Right ventricle myocardium inferior (tissue), 1 donor: ENCODE results near the gene CUBN. TPM values are rescaled to one million over a fixed set of nuclear protein-coding genes. Genes with fewer than 3 reads are reported as not detected.

Experiments
- ATAC-seq: fragments of 200-7000 bp; cut with Tn5 transposase; one replicate; pipeline ENCODE4 v1.9.1; 2020; ENCODE audit warnings: mild to moderate bottlenecking, moderate library complexity
- DNase-seq: peaks from one replicate; pipeline ENCODE4 v3.0.0; 2021; ENCODE audit errors: missing footprints
- intact Hi-C: fragments of 100-400 bp; cut with DNase I; formaldehyde crosslinking; loops from one replicate; pipeline ENCODE4 v1.11.0; 2022
- total RNA-seq: library from RNA; stranded (reverse); fragmentation: NEBNext Ultra II Directional; extraction: Animal tissue kit (Norgen Biotek cat#: 25700); gene quantifications from one replicate; pipeline ENCODE4 v1.2.1, GENCODE V29; 2021
- donor health status: DM: no; HTN: yes; CAD: no; lungs with severe emphysema.

CUBN gene
- total RNA-seq, 1 donor from 2014 or later, result 0.92 TPM

DNA sequence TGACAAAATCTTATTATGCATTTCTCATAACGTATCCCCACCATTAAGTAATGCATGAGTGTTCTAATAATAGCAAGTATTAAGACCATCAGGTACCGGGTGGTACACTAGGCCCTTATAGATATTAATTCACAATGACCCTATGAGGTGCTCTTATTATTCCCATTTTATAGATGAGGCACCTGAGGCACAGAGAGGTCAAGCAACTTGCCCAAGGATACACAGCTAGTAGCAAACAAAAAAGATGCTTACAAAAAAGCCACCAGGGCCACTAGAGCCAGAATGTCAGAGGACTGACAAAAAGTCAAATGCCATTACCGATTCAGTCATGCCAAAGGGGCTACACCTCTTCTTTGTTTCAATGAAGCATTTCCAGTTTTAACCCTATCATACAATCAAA lies 318.3 kb downstream of the CUBN start:
- intact Hi-C loops, result loop anchor here (10.0 kb wide), 1 partner anchor 376 kb away; the partner anchor contains the start of gene PTER
- DNase-seq (no peak), ATAC-seq (no peak)

DNA sequence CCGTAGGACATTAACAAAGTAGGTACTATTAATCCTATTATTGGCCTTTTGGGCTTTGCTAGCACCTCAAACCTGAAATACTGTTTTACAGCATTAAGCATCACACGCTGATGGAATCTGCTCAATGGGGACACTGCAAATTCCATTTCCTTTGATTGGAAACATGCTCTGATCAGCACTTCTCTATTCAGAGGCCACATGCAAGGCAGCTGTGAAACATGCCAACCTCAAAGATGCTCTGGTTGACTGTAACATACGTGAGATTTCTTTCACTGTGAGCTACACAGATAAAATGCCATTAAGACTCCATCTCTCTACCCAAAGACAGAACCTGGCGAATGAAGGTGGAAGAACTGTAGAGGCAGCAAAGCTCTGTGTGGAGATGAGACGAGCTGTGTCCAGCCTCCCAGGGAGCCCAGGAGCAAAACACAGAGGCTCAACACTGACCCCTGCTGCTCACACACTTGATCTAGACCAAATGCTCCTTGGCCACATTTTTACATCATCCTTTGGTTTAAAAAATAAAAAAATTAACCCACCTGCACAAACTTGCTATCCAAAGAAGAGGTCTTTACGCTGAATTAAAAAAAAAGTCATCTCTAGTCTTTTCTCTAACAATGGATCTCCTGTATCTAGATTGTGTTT lies 320.4 kb downstream of the CUBN start:
- no peak for DNase-seq
- peak; percentile 36 for ATAC-seq
- intact Hi-C loops, result loop anchor here (5.0 kb wide), 1 partner anchor 907 kb away; no protein-coding TSS in a partner anchor

DNA sequence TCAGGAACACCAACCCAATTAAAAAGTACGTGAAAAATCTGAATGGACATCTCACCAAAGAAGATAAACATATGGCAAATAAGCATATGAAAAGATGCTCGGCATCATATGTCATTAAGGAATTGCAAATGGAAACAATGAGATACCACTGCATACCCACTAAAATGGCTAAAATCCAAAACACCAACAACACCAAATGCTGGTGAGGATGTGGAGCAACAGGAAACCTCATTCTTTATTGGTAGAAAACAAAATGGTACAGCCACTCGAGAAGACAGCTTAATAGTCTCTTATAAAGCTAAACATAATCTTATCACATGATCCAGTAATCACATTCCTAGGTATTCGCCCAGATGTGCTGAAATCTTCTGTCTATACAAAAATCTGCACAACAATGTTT lies 325.5 kb downstream of the CUBN start:
- intact Hi-C loops, result no loop called here
- no peak for DNase-seq
- no peak for ATAC-seq

DNA sequence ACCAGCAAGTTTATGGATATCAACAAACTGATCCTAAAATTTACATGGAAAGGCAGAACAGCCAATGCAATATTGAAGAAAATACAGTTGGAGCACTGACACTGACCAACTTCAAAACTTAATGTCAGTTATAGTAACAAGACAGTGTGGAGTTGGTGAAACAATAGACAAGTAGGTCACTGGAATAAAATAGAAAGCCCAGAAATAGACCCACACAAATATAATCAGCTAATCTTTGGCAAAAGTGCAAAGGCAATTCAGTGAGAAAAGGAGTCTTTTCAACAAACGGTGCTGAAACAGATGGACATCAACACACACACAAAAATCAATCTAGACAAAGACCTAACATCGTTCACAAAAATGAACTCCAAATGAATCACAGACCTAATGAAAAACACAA lies 326.1 kb downstream of the CUBN start:
- intact Hi-C loops, result no loop called here
- DNase-seq (no peak), ATAC-seq (no peak)

DNA sequence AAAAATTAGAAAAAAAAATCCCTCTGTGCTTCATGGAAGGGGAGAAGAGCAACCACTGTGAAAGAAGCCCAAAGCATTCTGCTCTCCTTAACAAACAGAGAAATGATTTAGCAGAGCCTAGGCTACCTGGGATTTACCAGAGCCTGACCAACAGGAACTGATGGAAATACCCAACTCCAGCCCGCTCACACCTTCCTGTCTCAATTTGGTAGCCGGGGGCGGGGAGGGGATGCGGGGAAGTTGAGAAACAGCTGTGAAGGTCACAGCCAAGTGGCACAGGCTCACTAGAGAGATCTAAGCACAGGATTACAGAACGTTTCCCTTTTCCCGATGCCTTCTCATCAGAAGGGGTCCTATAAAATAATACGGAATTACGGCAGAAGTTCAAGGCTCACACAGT lies 330.0 kb downstream of the CUBN start:
- DNase-seq (no peak), ATAC-seq (no peak)
- intact Hi-C loops, result no loop called here

DNA sequence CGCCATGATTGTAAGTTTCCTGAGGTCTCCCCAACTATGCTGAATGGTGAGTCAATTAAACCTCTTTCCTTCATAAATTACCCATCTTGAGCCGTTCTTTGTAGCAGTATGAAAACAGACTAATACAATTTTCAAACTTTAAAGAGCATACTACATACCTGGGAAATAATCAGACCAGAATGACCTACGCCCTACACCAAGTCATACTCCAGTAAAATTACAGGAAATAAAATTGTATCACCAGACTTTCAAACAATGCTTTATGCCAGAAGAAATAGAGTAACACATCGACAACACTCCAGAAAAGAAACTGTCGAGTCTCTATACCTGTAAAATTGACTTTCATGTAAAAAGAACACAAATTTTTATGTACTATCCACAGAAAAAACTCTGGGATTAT lies 331.0 kb downstream of the CUBN start:
- intact Hi-C loops, result no loop called here
- ATAC-seq, result no peak
- no peak for DNase-seq

DNA sequence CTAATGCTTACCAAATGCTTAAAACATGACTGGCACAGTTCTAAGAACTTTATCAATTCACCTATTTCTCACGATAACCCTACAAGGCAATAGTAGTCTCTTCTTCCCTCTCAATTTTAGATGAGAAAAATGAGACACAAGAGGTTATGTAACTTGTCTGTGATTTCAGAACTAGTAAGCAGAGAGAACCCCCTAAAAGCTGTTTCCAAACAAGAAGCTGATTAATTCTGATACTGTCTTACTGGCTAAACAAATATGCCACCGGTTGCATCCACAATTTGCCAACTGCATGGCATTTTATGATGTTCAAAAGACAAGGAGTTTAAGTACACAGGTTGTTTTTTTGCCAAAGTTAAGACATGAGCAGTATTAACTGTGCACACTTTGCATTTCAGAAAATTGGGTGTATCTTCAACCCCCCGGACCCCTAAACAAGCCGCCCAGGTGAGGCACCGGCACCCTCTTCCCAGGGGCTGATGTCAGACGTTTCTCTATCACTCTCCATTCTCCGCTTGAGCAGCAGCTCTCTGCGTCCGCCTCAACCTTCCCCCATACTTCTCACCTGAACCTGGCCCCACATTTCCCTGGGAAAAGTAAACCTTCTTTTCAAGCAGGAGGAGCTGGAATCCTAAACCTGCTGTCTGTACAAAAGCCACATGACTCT lies 334.1 kb downstream of the CUBN start:
- DNase-seq (no peak), ATAC-seq (no peak)
- intact Hi-C loops, result no loop called here

DNA sequence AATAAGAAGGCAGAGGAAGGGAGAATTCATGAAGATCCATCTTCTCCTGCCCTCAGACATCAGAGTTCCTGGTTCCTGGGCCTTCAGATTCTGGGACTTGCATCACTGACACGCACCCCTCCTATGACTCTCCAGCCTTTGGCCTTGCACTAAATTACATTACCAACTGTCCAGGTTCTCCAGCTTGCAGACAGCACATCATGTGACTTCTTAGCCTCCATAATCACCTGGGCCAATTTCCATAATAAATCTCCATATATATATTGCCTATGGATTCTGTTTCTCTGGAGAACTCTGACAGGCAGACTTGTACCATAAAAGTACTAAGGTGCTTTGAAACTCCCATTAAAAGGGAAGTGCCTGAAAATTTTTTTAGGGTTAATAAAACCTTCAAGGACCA lies 335.6 kb downstream of the CUBN start:
- DNase-seq (no peak), ATAC-seq (no peak)
- intact Hi-C loops, result loop anchor here (5.0 kb wide), 1 partner anchor 192 kb away; no protein-coding TSS in a partner anchor

DNA sequence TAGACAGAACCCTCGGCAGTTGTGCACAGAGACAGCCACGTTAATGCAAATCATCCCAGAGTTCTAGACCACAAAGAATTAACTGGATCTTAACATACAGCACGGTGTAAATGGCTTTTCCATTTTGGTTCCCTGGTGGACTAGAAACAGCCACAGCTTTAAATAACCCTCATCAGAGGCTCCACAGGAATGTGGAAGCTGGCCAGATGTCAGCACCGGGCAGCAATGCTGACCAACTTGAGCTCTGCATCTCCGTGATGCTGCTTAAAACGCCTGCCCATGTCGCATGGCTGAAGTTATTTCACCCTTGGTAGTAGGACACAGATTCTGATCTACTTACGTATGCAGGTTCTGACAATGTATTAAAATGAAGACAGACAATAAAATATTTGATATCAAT lies 336.9 kb downstream of the CUBN start:
- peak; percentile 87 for ATAC-seq
- no peak for DNase-seq
- intact Hi-C loops, result loop anchor here (5.0 kb wide), 1 partner anchor 190 kb away; no protein-coding TSS in a partner anchor

DNA sequence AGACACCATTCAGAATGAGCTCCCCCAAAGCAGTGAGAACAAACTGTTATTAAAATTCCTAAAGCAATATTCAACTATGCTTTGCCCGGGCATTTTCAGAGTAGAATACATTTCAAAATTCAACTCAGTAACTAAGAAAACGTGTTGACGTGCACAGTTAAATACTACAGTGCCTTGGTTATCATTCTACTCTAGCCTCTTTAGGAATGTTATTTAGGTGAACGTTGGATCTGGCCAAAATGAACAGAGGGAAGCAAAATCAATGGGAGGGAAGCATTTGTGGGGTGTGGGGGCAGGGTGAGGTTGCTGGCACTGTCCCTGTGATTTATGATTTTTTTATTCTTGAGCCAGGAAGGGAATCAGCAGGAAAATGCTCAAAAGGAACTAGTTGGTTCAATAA lies 339.8 kb downstream of the CUBN start:
- ATAC-seq (peak; percentile 50), DNase-seq (no peak)
- intact Hi-C loops, result loop anchor here (5.0 to 10.0 kb wide), 2 partner anchors 187 to 675 kb away; no protein-coding TSS in a partner anchor

DNA sequence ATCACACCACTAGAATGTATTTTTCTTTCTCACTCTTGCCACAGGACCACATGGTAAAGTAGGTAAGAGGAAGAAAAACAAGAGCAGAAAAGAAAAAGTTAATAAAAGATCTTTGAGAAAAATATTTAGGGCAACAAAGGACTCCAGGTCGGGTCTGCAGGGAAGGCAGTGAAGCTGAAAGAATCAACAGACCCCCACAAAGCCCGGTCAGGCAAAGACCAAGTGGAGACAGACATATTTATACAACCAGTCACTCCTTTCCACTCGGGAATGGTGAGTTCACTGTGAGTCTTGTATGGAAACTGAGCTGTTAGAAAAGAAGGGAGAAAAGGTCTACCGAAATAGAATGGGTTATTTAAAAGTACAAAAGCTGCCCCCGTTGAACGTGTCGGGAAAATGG lies 340.4 kb downstream of the CUBN start:
- no peak for DNase-seq
- no peak for ATAC-seq
- intact Hi-C loops, result loop anchor here (10.0 kb wide), 1 partner anchor 674 kb away; no protein-coding TSS in a partner anchor

DNA sequence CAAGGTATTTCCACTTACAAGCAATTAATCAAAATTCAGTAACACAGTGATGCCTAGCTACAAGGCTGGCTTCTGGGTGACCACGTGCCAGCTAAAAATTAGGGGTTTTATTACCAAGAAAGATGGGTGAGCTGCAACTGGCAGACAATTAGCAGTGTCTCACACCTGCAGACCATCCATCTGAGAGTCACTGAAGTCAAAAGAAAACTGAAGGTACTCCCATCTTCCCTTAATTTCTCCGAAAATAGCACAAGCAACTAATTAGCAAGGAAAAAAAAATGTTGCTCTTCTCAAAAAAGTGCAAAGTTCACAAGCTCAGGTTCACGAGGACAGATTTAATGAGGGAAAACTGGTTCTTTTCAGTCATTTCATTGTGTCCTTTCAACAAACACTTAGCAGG lies 340.8 kb downstream of the CUBN start:
- no peak for DNase-seq
- intact Hi-C loops, result loop anchor here (10.0 kb wide), 1 partner anchor 674 kb away; no protein-coding TSS in a partner anchor
- no peak for ATAC-seq

DNA sequence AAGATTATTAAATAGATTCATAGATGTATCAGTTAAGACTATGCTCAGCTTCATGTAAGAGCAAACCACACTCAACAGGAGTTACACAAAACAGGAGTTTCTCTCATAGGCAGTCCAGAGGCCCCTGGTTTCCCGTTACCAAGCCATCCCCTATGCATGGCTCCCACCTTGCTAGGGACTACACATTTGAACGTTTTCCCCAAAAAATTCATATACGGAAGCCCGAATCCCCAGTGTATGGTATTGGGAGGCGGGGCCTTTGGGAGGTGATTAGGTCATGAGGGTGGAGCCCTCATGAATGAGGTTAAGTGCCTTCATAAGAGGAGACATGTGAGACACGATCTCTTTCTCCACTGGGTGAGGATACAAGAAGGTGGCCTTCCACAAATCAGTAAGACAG lies 341.5 kb downstream of the CUBN start:
- DNase-seq, result no peak
- intact Hi-C loops, result loop anchor here (10.0 kb wide), 1 partner anchor 673 kb away; no protein-coding TSS in a partner anchor
- no peak for ATAC-seq

DNA sequence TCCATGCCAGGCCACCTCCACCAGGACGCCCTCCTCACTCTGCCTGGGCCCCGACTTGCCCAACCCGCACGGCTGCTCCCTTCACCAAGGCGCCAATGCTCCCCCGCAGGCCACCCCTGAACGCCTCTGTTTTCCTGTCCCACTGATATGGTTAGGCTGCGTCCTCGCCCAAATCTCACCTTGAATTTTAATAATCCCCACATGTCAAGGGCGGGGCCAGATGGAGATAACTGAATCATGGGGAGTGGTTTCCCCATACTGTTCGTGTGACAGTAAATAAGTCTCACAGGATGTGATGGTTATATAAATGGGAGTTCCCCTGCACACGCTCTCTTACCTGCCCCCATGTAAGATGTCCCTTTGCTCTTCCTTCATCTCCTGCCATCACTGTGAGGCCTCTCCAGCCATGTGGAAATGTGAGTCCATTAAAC lies 342.2 kb downstream of the CUBN start:
- intact Hi-C loops, result loop anchor here (10.0 kb wide), 1 partner anchor 673 kb away; no protein-coding TSS in a partner anchor
- no peak for ATAC-seq

DNA sequence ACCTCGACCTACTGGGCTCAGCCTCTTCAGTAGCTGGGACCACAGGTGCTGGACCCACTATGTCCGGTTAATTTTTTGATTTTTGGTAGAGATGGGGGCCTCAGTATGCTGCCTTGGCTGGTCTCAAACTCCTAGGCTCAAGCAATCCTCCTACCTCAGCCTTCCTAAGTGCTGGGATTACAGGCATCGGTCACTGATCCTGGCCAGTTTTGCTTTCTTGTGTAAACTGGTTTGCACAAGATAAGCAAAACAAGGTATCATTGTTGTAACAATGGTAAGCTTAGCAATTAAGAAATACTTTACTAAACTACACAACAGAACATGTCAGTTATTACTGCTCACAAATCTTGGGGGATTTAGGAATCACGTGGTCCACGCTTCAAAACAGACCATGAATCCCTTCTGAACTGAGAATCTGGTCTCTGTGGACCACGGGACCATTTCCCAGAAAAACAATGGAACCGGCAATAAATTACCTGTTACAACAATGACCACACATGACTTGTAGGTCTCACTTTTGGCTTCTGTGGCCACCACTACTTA lies 349.2 kb downstream of the CUBN start:
- no peak for ATAC-seq
- intact Hi-C loops, result loop anchor here (10.0 kb wide), 1 partner anchor 666 kb away; no protein-coding TSS in a partner anchor

More for the DNA sequence above, 342.2 kb downstream of the CUBN start:
- no peak for DNase-seq

DNA sequence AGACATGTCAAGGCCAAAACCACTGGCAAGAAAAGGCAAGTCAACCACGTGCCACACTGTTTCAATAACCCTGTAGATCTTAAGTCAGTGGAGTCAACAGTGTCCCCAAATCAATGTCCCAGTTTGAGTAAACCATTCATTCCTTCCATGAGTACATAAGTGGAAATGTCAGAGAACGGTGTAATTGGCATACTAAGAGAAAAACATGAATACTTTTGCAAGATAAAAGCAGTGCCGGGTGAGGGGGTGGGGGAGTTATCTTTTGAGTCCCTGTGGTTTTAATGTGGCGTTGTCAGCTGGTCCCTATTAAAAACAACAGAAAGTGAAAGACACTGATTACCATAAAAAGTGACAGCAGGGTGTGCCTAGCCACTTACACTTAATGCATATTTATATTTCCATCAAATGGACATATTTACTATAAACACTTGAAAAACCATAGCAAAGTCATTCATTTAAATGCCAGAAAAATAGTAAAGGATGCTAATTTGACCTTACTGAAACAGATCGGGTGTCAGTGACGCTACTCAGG lies 350.2 kb downstream of the CUBN start:
- no peak for DNase-seq
- ATAC-seq, result no peak
- intact Hi-C loops, result no loop called here

More for the DNA sequence above, 349.2 kb downstream of the CUBN start:
- DNase-seq, result no peak

DNA sequence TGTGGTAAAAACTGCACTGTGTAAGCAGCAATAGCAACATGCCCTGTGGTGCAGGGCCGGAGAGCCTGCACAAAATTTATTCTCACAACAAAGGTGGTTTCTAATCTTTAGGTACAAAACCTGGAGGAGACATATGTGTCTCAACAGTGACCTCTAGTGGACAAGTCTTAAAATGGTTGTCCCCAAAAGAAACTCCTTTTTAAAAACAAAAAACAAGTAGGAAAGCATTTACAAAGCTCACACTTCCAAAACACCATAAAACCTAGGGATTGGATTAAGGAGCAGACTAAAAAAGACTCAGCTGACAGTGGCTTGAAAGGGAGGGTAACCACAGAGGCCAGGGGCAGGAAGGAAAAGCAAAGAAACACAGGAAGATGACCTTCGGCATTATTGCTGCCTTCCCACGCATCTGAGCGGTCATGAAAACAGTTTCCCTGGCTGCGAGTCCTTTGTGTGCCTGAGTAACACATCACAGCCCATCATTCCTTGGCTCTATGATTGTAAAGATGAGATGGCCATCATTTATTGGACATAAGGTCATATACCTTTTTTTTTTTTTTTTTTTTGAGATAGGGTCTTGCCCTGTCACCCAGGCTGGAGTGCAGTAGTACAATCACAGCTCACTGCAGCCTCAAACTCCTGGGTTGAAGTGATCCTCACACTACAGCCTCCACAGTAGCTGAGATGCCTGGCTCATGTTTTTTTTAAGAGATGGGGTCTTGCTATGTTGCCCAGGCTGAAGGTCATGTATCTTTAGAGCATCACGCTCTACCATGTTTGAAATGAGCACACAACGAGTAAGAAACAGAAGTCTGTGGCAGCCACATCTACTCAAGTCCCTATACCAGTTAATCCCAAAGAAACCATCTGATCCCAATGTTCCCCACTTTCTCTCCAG lies 351.9 kb downstream of the CUBN start:
- intact Hi-C loops, result no loop called here
- ATAC-seq (no peak), DNase-seq (no peak)

DNA sequence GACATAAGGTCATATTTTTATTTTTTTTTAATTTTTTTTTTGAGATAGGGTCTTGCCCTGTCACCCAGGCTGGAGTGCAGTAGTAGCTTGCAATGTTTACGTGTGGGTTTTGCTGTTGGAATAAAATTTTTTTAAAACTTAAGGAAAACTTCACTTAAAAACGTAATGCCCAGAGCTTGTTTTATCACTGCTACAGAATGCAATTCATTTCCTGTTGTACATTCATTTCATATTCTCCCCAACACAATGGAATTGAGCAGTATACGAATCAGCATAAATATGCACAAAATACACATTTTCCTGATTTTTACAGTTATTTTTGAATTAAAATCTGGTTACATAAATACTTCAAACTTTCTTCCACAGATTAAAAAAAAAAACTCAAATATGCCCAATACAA lies 352.7 kb downstream of the CUBN start:
- no peak for ATAC-seq
- no peak for DNase-seq
- intact Hi-C loops, result no loop called here
